HG03045 (cell line): ENCODE results near the gene PMPCB.

ENCODE experiments used
- ATAC-seq: cut with Tn5 transposase; IDR thresholded peaks from one replicate; pipeline ENCODE4 v1.9.1; 2021; ENCODE audit warnings: mild to moderate bottlenecking, moderate library complexity; ENCODE audit not compliant: unreplicated experiment

The PMPCB gene

GRCh38 chr7:103317009-103317408 is 19.8 kb downstream of the PMPCB start:
- no peak for ATAC-seq

GRCh38 chr7:103325744-103326143 is 28.5 kb downstream of the PMPCB start:
- no peak for ATAC-seq

- ATAC-seq = no peak
Observed at GRCh38 chr7:103336761-103337160, 39.5 kb downstream of the PMPCB start.

- no peak for ATAC-seq
Observed at GRCh38 chr7:103338864-103339263, 41.6 kb downstream of the PMPCB start.

- no peak for ATAC-seq
Observed at GRCh38 chr7:103341466-103341865, 44.2 kb downstream of the PMPCB start.

GRCh38 chr7:103343332-103343731 is 46.1 kb downstream of the PMPCB start:
- ATAC-seq = no peak

GRCh38 chr7:103343758-103344452 is 46.7 kb downstream of the PMPCB start:
- peak; percentile 16 for ATAC-seq

GRCh38 chr7:103344453-103345149 is 47.4 kb downstream of the PMPCB start, which contains the start of gene DNAJC2:
TSS of gene DNAJC2 (minus strand) at chr7:103344767. CDS start at chr7:103344622, 145 bp downstream.
- ATAC-seq = peak; percentile 85

- no peak for ATAC-seq
Observed at GRCh38 chr7:103346396-103346795, 49.2 kb downstream of the PMPCB start.

- ATAC-seq = peak; percentile 75
Observed at GRCh38 chr7:103347507-103348267, 50.5 kb downstream of the PMPCB start, which contains the start of gene PSMC2. TSS of gene PSMC2 (plus strand) at chr7:103347643. CDS start at chr7:103347712, 69 bp downstream.

GRCh38 chr7:103348452-103348851 is 51.2 kb downstream of the PMPCB start:
- ATAC-seq = no peak

- ATAC-seq = no peak
Observed at GRCh38 chr7:103348959-103349358, 51.7 kb downstream of the PMPCB start.

- ATAC-seq = no peak
Observed at GRCh38 chr7:103349805-103350204, 52.6 kb downstream of the PMPCB start.
